GM13977 (cell line): ENCODE data around the gene RALB.
"Not testable (repeated sequence)": the region's sequence is repeated elsewhere in the genome, so short reads cannot be mapped to it uniquely, and the experiment has no call there.

Experiments
- DNase-seq: peaks from one replicate; pipeline ENCODE4 v3.0.0; 2012; ENCODE audit warnings: low spot score
- in situ Hi-C: fragments of 300-500 bp; cut with MboI; formaldehyde crosslinking; loops from one replicate; pipeline ENCODE4 v1.12.0; 2022; ENCODE audit warnings: low sequenced_read_pairs, low pct_unique_long_range_greater_than_20kb, mixed read lengths, inconsistent platforms; ENCODE audit not compliant: unreplicated experiment
- TF ChIP-seq, protein P1 (sequence below): IDR thresholded peaks from 2 replicates; pipeline ENCODE4 v1.5.1; 2012; ENCODE audit warnings: mild to moderate bottlenecking, control low read depth; ENCODE audit not compliant: insufficient read depth; ENCODE audit errors: extremely low read depth, missing control alignments

RALB gene

DNA sequence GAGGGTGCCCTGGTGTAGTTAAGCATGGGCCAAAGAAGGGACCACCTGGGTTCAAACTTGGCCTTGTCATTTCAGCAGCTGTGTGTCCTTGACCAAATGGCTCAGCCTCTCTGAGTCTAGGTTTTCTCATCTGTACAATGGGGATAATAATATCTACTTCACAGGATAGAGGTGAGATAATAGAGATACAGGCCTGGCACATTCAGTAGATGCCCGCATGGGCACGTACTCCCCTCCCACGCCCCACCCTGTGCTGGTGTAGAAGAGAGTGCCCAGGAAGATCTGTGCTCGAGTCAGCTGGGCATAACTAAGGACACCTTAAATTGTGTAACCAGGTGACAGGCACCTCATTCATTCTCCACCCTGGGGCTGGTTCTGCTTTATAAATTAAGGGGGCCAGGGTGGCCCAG is 21.1 kb upstream of the RALB start:
- in situ Hi-C loops: no loop called here
- TF ChIP-seq, protein P1, sequence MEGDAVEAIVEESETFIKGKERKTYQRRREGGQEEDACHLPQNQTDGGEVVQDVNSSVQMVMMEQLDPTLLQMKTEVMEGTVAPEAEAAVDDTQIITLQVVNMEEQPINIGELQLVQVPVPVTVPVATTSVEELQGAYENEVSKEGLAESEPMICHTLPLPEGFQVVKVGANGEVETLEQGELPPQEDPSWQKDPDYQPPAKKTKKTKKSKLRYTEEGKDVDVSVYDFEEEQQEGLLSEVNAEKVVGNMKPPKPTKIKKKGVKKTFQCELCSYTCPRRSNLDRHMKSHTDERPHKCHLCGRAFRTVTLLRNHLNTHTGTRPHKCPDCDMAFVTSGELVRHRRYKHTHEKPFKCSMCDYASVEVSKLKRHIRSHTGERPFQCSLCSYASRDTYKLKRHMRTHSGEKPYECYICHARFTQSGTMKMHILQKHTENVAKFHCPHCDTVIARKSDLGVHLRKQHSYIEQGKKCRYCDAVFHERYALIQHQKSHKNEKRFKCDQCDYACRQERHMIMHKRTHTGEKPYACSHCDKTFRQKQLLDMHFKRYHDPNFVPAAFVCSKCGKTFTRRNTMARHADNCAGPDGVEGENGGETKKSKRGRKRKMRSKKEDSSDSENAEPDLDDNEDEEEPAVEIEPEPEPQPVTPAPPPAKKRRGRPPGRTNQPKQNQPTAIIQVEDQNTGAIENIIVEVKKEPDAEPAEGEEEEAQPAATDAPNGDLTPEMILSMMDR: no peak
- no peak for DNase-seq

DNA sequence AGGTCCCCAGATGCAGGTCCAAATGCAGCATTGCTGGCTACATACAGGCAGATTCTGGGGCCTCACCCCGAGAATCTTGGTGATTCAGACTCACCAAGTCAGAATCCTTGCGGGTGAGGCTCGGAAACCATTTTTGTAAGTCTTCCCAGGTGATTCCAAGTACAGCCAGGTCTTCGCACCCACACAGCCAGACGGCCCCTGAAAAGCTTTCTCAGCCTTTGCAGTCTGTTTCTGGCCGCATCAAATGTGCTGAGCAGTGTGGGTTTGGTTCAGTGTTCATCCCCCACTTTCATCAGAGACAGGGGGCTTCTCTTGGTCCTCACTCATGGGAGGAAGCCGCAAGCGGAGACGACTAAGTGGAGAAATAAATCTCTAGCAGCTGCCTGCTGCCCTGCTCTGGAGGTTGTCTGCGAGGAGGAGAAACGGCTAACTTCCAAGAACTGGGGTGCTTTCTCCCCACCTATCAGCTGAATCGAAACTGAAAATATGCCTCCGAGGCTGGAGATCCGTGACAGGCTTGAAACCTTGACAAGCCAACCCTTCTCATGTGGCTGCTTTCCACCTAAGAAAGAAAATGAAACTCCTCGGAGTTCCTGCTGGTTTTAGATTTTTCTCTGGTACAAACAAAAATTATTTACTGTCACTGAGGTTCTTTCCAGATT is 20.5 kb upstream of the RALB start:
- DNase-seq: peak; percentile 84
- in situ Hi-C loops: no loop called here
- TF ChIP-seq, protein P1: no peak

DNA sequence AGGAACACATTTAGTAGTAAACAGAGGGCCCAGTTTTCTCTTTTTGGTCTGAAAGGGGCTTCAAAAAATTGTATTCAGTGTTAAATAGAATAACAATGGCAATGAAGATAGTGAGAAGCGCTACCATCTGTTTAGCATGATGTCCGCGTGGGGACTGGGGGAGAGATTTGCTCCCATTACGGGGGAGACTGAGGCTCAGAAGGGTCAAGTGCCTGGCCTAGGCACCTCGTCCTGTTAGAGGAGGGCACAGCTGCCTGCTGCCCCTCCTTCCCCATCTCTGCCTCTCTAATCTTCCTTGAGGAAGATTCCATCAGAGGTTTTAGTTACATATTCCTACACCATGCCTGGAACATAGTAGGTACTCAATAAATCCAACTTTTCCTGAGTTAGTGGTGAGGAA is 19.4 kb upstream of the RALB start:
- in situ Hi-C loops: no loop called here
- no peak for DNase-seq
- TF ChIP-seq, protein P1: no peak

DNA sequence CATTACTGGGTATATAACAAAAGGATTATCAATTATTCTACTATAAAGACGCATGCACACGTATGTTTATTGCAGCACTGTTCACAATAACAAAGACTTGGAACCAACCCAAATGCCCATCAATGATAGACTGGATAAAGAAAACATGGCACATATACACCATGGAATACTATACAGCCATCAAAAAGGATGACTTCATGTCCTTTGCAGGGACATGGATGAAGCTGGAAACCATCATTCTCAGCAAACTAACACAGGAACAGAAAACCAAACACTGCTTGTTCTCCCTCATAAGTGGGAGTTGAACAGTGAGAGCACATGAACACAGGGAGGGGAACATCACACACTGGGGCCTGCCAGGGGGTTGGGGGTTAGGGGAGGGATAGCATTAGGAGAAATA is 17.5 kb upstream of the RALB start:
- DNase-seq, in situ Hi-C loops: not testable (repeated sequence)

DNA sequence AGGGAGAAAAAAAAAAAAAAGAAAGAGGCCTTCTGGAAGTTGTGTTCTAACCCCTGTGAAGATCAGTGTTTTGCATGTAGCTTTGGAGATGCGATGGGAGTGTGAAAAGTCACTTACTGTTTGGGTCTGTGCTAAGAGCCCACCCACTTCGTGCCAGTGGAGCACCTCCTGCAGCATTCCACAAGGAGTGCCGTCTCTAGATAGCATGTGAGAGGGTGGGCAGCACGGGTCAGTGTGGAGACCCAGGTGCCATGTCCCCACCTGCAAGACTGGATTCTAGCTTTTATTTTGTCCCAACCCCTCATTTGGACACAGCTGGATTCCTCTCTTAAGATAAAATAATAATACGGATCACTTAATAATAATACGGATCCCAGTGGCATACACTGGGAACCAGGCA is 17.0 kb upstream of the RALB start:
- in situ Hi-C loops: no loop called here
- no peak for DNase-seq
- TF ChIP-seq, protein P1: no peak

DNA sequence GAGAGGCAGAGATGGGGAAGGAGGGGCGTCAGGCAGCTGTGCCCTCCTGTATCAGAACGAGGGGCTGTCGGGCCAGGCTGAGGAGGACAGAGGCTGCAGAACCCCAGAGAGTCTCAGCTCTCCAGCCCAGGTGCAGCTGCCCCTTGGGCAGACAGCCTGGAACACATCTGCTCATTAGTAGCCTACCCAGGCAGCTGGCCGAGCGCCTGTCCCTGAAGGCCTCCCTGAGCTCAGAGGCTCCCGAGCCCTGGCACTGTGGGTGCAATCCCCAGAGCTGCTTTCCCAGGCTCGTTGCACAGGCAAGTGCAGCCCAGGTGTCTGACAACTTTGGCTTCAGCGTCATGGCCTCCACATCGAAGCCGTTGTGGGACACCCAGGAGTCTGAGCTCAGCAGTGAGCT is 16.3 kb upstream of the RALB start:
- no peak for DNase-seq
- TF ChIP-seq, protein P1: no peak
- in situ Hi-C loops: no loop called here

DNA sequence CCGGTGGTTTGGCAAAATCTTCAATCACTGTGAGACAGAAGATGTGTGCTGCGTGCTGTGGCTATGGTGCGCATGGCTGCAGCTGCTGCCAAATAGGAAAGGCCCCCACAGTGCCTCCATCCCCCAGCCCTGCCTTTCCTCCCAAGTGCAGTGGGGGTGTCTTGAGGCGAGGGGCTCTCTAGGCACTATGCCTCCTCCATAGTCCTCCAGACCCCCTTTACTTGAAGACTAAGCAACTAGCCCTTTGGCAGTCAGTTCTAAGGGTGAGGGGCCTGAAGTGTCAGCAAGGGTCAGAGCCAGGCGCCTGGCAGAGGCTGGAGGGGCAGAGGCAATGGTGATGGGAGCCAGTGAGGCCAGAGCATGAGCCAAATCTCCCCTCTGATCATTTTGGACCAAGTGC is 15.9 kb upstream of the RALB start:
- in situ Hi-C loops: no loop called here
- TF ChIP-seq, protein P1: no peak
- DNase-seq: no peak
